ENCODE data around the gene PMIS2.
A peak's percentile ranks its signal among the peaks of the same experiment; 100 is the strongest.

PMIS2 gene

GRCh38 chr19:35585848-35586247 is at the start of gene PMIS2:
Gene PMIS2, plus strand, starts transcription at chr19:35586173. Its CDS starts 87 bp downstream, at chr19:35586260.
- DNase-seq: no peak

- DNase-seq: no peak
Observed at GRCh38 chr19:35539314-35539713, 46.7 kb upstream of the PMIS2 start.

- DNase-seq: no peak
Observed at GRCh38 chr19:35539850-35540249, 46.1 kb upstream of the PMIS2 start.

GRCh38 chr19:35540356-35540927 is 45.5 kb upstream of the PMIS2 start:
- DNase-seq: no peak

GRCh38 chr19:35542209-35542608 is 43.8 kb upstream of the PMIS2 start:
- DNase-seq: no peak

GRCh38 chr19:35543280-35544109 is 42.5 kb upstream of the PMIS2 start:
- DNase-seq: no peak

- no peak for DNase-seq
Observed at GRCh38 chr19:35544110-35544802, 41.7 kb upstream of the PMIS2 start.

- DNase-seq: peak; percentile 74
Observed at GRCh38 chr19:35545001-35545854, 40.7 kb upstream of the PMIS2 start, which contains the start of gene TMEM147. Gene TMEM147, plus strand, starts transcription at chr19:35545626. Its CDS starts 114 bp downstream, at chr19:35545740.

GRCh38 chr19:35545855-35546381 is 40.1 kb upstream of the PMIS2 start:
- DNase-seq: peak; percentile 5

GRCh38 chr19:35546532-35546931 is 39.4 kb upstream of the PMIS2 start:
- DNase-seq: no peak

- DNase-seq: peak; percentile 61
Observed at GRCh38 chr19:35549174-35549788, 36.7 kb upstream of the PMIS2 start.

- DNase-seq: no peak
Observed at GRCh38 chr19:35549879-35550523, 36.0 kb upstream of the PMIS2 start.

GRCh38 chr19:35551091-35551810 is 34.7 kb upstream of the PMIS2 start:
- DNase-seq: no peak

- no peak for DNase-seq
Observed at GRCh38 chr19:35552534-35553384, 33.2 kb upstream of the PMIS2 start.

GRCh38 chr19:35553385-35554000 is 32.5 kb upstream of the PMIS2 start:
- DNase-seq: no peak

- DNase-seq: no peak
Observed at GRCh38 chr19:35554076-35554475, 31.9 kb upstream of the PMIS2 start.

GRCh38 chr19:35555301-35556005 is 30.5 kb upstream of the PMIS2 start:
- peak; percentile 25 for DNase-seq

GRCh38 chr19:35556025-35556590 is 29.9 kb upstream of the PMIS2 start:
- no peak for DNase-seq

All from COR-L47 (cell line).